ENCODE measurements around the gene CYTH2. TPM values are rescaled to one million over a fixed set of nuclear protein-coding genes. Genes with fewer than 3 reads are reported as not detected.
A peak's percentile ranks its signal among the peaks of the same experiment; 100 is the strongest.

Gene CYTH2
- polyA plus RNA-seq, 2 of the 4 experiments (the other 2 are of a cell fraction), result 33.4 to 50.5 TPM

DNA sequence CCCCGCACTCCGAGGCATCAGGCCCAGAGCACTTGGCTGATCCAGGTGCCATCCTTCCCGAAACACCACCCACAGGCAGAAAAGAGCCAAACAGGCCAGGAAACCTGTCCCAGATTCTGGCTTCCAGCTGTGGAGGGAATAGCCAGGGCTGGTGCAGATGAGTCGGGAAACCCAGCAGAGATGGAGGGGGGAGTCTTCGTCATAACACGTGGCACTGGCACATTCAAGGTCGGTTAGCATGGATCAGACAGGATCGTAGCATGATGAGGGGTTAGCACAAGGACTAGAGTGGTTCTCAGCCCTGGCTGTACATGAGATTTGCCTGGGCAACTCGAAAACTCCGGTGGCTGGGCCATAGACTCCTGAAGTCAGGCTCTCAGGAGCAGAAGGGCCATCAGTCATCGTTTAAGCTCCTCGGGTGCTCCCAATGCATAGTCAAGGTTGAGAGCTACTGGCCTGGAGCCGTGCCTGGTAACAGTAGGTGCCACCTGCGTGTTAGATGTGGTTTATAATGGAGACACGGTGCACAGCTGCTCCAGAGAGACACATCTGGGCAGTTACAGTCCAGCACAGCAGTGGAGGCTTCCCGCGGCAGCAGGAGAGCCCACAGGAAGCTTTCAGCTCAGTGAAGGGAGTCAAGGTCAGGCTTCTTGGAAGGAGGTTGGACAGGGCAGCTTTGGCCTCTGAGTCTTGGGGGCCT lies 6.3 kb downstream of the CYTH2 start:
- peak; percentile 6 to 17; a peak in 3 of 6 replicates for ATAC-seq
- POLR2A ChIA-PET, result interaction anchor here (1.3 kb wide), 1 partner anchor 12 kb away, joined by 3 read pairs; no protein-coding TSS in a partner anchor
- no peak for FAIRE-seq

DNA sequence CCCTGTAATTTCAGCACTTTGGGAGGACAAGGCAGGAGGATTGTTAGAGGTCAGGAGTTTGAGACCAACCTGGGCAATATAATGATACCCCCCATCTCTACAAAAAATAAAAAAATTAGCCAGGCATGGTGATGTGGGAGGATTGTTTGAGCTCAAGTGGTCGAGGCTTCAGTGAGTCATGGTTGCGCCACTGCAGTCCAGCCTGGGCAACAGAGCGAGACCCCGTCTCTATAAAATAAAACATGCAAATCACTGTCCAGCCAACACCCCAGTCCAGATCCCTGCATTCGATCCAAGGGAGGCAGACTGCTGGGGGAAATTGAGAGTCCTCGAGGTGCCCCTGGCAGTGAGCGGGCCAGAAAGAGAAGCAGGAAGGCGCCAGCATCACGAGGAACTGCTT lies 7.0 kb downstream of the CYTH2 start:
- Histone ChIP-seq H3K27ac (peak overlapping the region in 1 of 2 experiments; percentile 17; a peak in 1 of 6 replicates), H3K4me1 (no peaks in the 10 kb centered on the region), H3K9me3 (no peaks in the 10 kb centered on the region), H3K4me2 (no peak overlapping the region), H3K4me3 (no peak overlapping the region)
- CTCF ChIA-PET, result interaction anchor here (0.6 to 6.5 kb wide), 6 partner anchors 12 to 114 kb away, joined by 3 to 58 read pairs (median 4); no protein-coding TSS in a partner anchor
- DNase-seq (ENCODE audit: low read depth in 1 of 2, low spot score in 1 of 2) (no peak), FAIRE-seq (no peak), ATAC-seq (no peak)
- WGBS (ENCODE audit: missing lambda C conversion rate), result 91% methylated on average over 9 of the region's 9 CpGs
- POLR2A ChIA-PET, result interaction anchor here (1.3 kb wide), 1 partner anchor 11 kb away, joined by 3 read pairs; no protein-coding TSS in a partner anchor
- TF ChIP-seq JUNB (IDR thresholded peaks at IDR 0.05), result no peak
- 0 out of 2 replicates have a peak, but pooled peaks have one; percentile 5 for TF ChIP-seq POLR2A (IDR thresholded peaks at IDR 0.05; ENCODE audit: low read length)
- TF ChIP-seq, protein P1, sequence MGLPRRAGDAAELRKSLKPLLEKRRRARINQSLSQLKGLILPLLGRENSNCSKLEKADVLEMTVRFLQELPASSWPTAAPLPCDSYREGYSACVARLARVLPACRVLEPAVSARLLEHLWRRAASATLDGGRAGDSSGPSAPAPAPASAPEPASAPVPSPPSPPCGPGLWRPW (IDR thresholded peaks at IDR 0.05), result no peak
- TF ChIP-seq EHF (CRISPR knock-in tag; IDR thresholded peaks at IDR 0.05), result no peak
- no peak for TF ChIP-seq NFE2L2 (conservative IDR thresholded peaks at IDR 0.05; ENCODE audit: low read length)
- TF ChIP-seq HOXB13 (CRISPR knock-in tag; IDR thresholded peaks at IDR 0.05; ENCODE audit: low read depth), result no peak
- no peak for TF ChIP-seq KDM1A (IDR thresholded peaks at IDR 0.05; ENCODE audit: low read depth)
- no peak for TF ChIP-seq RCOR1 (IDR thresholded peaks at IDR 0.05; ENCODE audit: low read depth, low read length)

More for the DNA sequence above, 6.3 kb downstream of the CYTH2 start:
- CTCF ChIA-PET, result interaction anchor here (0.5 to 6.5 kb wide), 6 partner anchors 13 to 207 kb away, joined by 3 to 58 read pairs (median 4); no protein-coding TSS in a partner anchor
- Histone ChIP-seq H3K27ac (peak overlapping the region in 1 of 2 experiments; percentile 17; a peak in 2 of 6 replicates), H3K4me1 (peaks cover 2% of the 10 kb centered on the region; the same call in 1 of the 3 replicates), H3K4me2 (no peak overlapping the region), H3K4me3 (no peak overlapping the region), H3K9me3 (no peaks in the 10 kb centered on the region)
- WGBS (ENCODE audit: missing lambda C conversion rate), result 93% methylated on average over 17 of the region's 17 CpGs
- no peak for DNase-seq (ENCODE audit: low read depth in 1 of 2, low spot score in 1 of 2)
- no peak for TF ChIP-seq FOSB (CRISPR knock-in tag; IDR thresholded peaks at IDR 0.05)
- TF ChIP-seq RFX5 (IDR thresholded peaks at IDR 0.05), result no peak
- TF ChIP-seq, protein P2, sequence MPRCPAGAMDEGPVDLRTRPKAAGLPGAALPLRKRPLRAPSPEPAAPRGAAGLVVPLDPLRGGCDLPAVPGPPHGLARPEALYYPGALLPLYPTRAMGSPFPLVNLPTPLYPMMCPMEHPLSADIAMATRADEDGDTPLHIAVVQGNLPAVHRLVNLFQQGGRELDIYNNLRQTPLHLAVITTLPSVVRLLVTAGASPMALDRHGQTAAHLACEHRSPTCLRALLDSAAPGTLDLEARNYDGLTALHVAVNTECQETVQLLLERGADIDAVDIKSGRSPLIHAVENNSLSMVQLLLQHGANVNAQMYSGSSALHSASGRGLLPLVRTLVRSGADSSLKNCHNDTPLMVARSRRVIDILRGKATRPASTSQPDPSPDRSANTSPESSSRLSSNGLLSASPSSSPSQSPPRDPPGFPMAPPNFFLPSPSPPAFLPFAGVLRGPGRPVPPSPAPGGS (IDR thresholded peaks at IDR 0.05), result no peak
- TF ChIP-seq TFCP2L1 (CRISPR knock-in tag; IDR thresholded peaks at IDR 0.05), result no peak
- TF ChIP-seq, protein P1 (IDR thresholded peaks at IDR 0.05), result no peak
- no peak for TF ChIP-seq FOSL2 (IDR thresholded peaks at IDR 0.05)
- TF ChIP-seq FOSL2 (CRISPR knock-in tag; IDR thresholded peaks at IDR 0.05), result no peak
- no peak for TF ChIP-seq TP53 (CRISPR knock-in tag; IDR thresholded peaks at IDR 0.05)
- TF ChIP-seq, protein P3, sequence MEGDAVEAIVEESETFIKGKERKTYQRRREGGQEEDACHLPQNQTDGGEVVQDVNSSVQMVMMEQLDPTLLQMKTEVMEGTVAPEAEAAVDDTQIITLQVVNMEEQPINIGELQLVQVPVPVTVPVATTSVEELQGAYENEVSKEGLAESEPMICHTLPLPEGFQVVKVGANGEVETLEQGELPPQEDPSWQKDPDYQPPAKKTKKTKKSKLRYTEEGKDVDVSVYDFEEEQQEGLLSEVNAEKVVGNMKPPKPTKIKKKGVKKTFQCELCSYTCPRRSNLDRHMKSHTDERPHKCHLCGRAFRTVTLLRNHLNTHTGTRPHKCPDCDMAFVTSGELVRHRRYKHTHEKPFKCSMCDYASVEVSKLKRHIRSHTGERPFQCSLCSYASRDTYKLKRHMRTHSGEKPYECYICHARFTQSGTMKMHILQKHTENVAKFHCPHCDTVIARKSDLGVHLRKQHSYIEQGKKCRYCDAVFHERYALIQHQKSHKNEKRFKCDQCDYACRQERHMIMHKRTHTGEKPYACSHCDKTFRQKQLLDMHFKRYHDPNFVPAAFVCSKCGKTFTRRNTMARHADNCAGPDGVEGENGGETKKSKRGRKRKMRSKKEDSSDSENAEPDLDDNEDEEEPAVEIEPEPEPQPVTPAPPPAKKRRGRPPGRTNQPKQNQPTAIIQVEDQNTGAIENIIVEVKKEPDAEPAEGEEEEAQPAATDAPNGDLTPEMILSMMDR (IDR thresholded peaks at IDR 0.05), result no peak
- TF ChIP-seq NPAS2 (CRISPR knock-in tag; IDR thresholded peaks at IDR 0.05; ENCODE audit: borderline replicate concordance), result no peak
- TF ChIP-seq MAFK (IDR thresholded peaks at IDR 0.05; ENCODE audit: partially characterized antibody), result no peak
- TF ChIP-seq HOXA7 (CRISPR knock-in tag; IDR thresholded peaks at IDR 0.05), result no peak
- TF ChIP-seq RCOR1 (IDR thresholded peaks at IDR 0.05; ENCODE audit: low read depth, low read length), result no peak
- TF ChIP-seq CBX8 (IDR thresholded peaks at IDR 0.05), result no peak
- TF ChIP-seq POLR2AphosphoS2 (conservative IDR thresholded peaks at IDR 0.05; ENCODE audit: low read length), result no peak
- no peak for TF ChIP-seq SREBF2 (IDR thresholded peaks at IDR 0.05)

Measured in A549 (cell line).